Testis (tissue), 2 donors: Measurements from ENCODE around the gene HSF5.

Experiments
- POLR2A ChIP-seq: fragments of 450-650 bp; IDR thresholded peaks from one replicate; pipeline ENCODE4 v1.6.1; 2017; ENCODE audit warnings: antibody characterized with exemption, mild to moderate bottlenecking, moderate library complexity
- TF ChIP-seq, protein P1 (sequence below), 3 experiments: fragments of 450-650 bp in 2 of 3; fragments of 200-600 bp in 1 of 3; sonication (generic) in 1 of 3; IDR thresholded peaks; one replicate each; pipeline ENCODE4 v1.5.1; 2016 to 2019; ENCODE audit warnings: antibody characterized with exemption in 3 of 3, mild to moderate bottlenecking in 2 of 3, moderate library complexity in 1 of 3

DNA sequence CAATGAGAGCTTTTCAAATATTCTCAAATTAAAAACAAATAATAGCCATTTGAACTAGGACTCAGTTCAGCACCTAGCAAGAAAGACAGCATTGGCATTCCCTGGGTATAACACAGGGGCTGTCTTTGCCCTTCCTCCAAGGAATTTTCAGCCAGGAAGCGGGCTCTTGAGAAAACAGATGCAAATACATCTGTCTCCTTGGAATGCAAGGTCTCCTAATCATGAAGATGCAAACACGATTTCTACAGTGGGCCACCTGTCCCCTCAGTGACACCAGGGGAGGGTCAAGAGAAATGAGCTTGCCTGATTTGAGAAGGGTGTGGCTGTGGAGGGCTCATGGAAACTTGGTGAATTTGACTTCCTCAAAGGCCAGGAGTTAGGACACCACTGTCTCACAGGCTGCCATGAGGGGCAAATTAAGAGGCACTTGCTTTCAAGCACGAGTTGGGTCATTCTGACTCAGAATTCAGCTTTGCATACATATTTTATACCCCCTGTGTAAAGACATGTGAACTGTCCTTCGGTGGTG lies 111.7 kb downstream of the HSF5 start:
- TF ChIP-seq, protein P1, sequence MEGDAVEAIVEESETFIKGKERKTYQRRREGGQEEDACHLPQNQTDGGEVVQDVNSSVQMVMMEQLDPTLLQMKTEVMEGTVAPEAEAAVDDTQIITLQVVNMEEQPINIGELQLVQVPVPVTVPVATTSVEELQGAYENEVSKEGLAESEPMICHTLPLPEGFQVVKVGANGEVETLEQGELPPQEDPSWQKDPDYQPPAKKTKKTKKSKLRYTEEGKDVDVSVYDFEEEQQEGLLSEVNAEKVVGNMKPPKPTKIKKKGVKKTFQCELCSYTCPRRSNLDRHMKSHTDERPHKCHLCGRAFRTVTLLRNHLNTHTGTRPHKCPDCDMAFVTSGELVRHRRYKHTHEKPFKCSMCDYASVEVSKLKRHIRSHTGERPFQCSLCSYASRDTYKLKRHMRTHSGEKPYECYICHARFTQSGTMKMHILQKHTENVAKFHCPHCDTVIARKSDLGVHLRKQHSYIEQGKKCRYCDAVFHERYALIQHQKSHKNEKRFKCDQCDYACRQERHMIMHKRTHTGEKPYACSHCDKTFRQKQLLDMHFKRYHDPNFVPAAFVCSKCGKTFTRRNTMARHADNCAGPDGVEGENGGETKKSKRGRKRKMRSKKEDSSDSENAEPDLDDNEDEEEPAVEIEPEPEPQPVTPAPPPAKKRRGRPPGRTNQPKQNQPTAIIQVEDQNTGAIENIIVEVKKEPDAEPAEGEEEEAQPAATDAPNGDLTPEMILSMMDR (IDR thresholded peaks at IDR 0.05), result no peak
- TF ChIP-seq POLR2A, result no peak
